HuH-7 (cell line): ENCODE results near the gene ABCA4.

ENCODE experiments used
- DNase-seq: peaks from one replicate; pipeline ENCODE4 v3.0.0; 2011; ENCODE audit warnings: low spot score

ABCA4 gene

GRCh38 chr1:94104776-94105580 is 16.0 kb downstream of the ABCA4 start:
- no peak for DNase-seq

GRCh38 chr1:94104127-94104684 is 16.7 kb downstream of the ABCA4 start:
- no peak for DNase-seq

GRCh38 chr1:94103608-94104007 is 17.3 kb downstream of the ABCA4 start:
- no peak for DNase-seq

- DNase-seq = no peak
Observed at GRCh38 chr1:94101613-94102525, 19.1 kb downstream of the ABCA4 start.

GRCh38 chr1:94100785-94101612 is 19.9 kb downstream of the ABCA4 start:
- no peak for DNase-seq

GRCh38 chr1:94100129-94100784 is 20.7 kb downstream of the ABCA4 start:
- no peak for DNase-seq

GRCh38 chr1:94099303-94099702 is 21.6 kb downstream of the ABCA4 start:
- no peak for DNase-seq

GRCh38 chr1:94098585-94099111 is 22.3 kb downstream of the ABCA4 start:
- no peak for DNase-seq

- peak; percentile 55 for DNase-seq
Observed at GRCh38 chr1:94096797-94097549, 24.0 kb downstream of the ABCA4 start.

GRCh38 chr1:94095744-94096469 is 25.0 kb downstream of the ABCA4 start:
- DNase-seq = no peak

GRCh38 chr1:94095112-94095637 is 25.8 kb downstream of the ABCA4 start:
- no peak for DNase-seq

- no peak for DNase-seq
Observed at GRCh38 chr1:94094469-94095111, 26.4 kb downstream of the ABCA4 start.

- DNase-seq = no peak
Observed at GRCh38 chr1:94093996-94094395, 27.0 kb downstream of the ABCA4 start.

- no peak for DNase-seq
Observed at GRCh38 chr1:94093396-94093795, 27.6 kb downstream of the ABCA4 start.

GRCh38 chr1:94092210-94092613 is 28.7 kb downstream of the ABCA4 start:
- DNase-seq = no peak

GRCh38 chr1:94090761-94091160 is 30.2 kb downstream of the ABCA4 start:
- DNase-seq = no peak

- DNase-seq = no peak
Observed at GRCh38 chr1:94087193-94087592, 33.8 kb downstream of the ABCA4 start.

- DNase-seq = no peak
Observed at GRCh38 chr1:94084547-94084946, 36.4 kb downstream of the ABCA4 start.

GRCh38 chr1:94084085-94084484 is 36.9 kb downstream of the ABCA4 start:
- DNase-seq = no peak
